Cerebellar cortex (tissue), 1 donor: ENCODE data around the gene ABCC1.
"Not testable (repeated sequence)": the region's sequence is repeated elsewhere in the genome, so short reads cannot be mapped to it uniquely, and the experiment has no call there.

Experiments
- DNase-seq: peaks from one replicate; pipeline ENCODE4 v3.0.0-alpha.2; 2015; ENCODE audit warnings: low spot score

Gene ABCC1

GRCh38 chr16:15949210-15950160, at the start of gene ABCC1:
Gene ABCC1 (plus strand): TSS chr16:15949616. CDS start chr16:15949752, 136 bp downstream.
- peak; percentile 28 for DNase-seq

GRCh38 chr16:15900357-15900756, 49.1 kb upstream of the ABCC1 start:
- no peak for DNase-seq

GRCh38 chr16:15900901-15901500, 48.4 kb upstream of the ABCC1 start:
- no peak for DNase-seq

GRCh38 chr16:15903960-15904359, 45.5 kb upstream of the ABCC1 start:
- no peak for DNase-seq

- DNase-seq: no peak
These were observed 43.0 kb upstream of the ABCC1 start for GRCh38 chr16:15906439-15906838.

GRCh38 chr16:15907863-15908478, 41.4 kb upstream of the ABCC1 start:
- peak; percentile 64 for DNase-seq

- DNase-seq: no peak
These were observed 38.2 kb upstream of the ABCC1 start for GRCh38 chr16:15911198-15911597.

- no peak for DNase-seq
These were observed 36.2 kb upstream of the ABCC1 start for GRCh38 chr16:15913046-15913698.

- no peak for DNase-seq
These were observed 33.8 kb upstream of the ABCC1 start for GRCh38 chr16:15915555-15916081.

GRCh38 chr16:15916323-15916722, 33.1 kb upstream of the ABCC1 start:
- DNase-seq: no peak

- not testable (repeated sequence) for DNase-seq
These were observed 31.1 kb upstream of the ABCC1 start for GRCh38 chr16:15918314-15918713.

- DNase-seq: no peak
These were observed 30.1 kb upstream of the ABCC1 start for GRCh38 chr16:15919331-15919730.

GRCh38 chr16:15924996-15925395, 24.4 kb upstream of the ABCC1 start:
- no peak for DNase-seq

- DNase-seq: no peak
These were observed 23.8 kb upstream of the ABCC1 start for GRCh38 chr16:15925631-15926030.

GRCh38 chr16:15928261-15929104, 20.9 kb upstream of the ABCC1 start:
- no peak for DNase-seq

GRCh38 chr16:15932939-15933338, 16.5 kb upstream of the ABCC1 start:
- DNase-seq: no peak

GRCh38 chr16:15933781-15934180, 15.6 kb upstream of the ABCC1 start:
- no peak for DNase-seq

GRCh38 chr16:15934991-15935390, 14.4 kb upstream of the ABCC1 start:
- DNase-seq: no peak

- DNase-seq: not testable (repeated sequence)
These were observed 12.6 kb upstream of the ABCC1 start for GRCh38 chr16:15936809-15937208.

- DNase-seq: no peak
These were observed 6.3 kb upstream of the ABCC1 start for GRCh38 chr16:15942931-15943690.
